Skeletal muscle tissue (tissue), 4 donors: ENCODE measurements around the gene BRF1. TPM values are rescaled to one million over a fixed set of nuclear protein-coding genes. Genes with fewer than 3 reads are reported as not detected.
A peak's percentile ranks its signal among the peaks of the same experiment; 100 is the strongest.

Experiments used
- H3K27ac ChIP-seq: one replicate; pipeline ENCODE4 v1.7.0; 2013; ENCODE audit warnings: mild to moderate bottlenecking, low read depth, low read length, inconsistent platforms
- H3K27me3 ChIP-seq, 3 donors: one replicate each; pipeline ENCODE4 v1.7.0; 2013; ENCODE audit warnings: low read length in 3 of 3; ENCODE audit not compliant: control insufficient read depth in 3 of 3, insufficient read depth in 3 of 3
- H3K36me3 ChIP-seq, 3 donors: one replicate each; pipeline ENCODE4 v1.7.0; 2013; ENCODE audit warnings: low read length in 3 of 3; ENCODE audit not compliant: control insufficient read depth in 3 of 3, insufficient read depth in 3 of 3
- H3K4me1 ChIP-seq, 3 donors: one replicate each; pipeline ENCODE4 v1.7.0; 2013; ENCODE audit warnings: low read length in 3 of 3, mild to moderate bottlenecking in 3 of 3; ENCODE audit not compliant: control insufficient read depth in 3 of 3, insufficient read depth in 3 of 3
- H3K4me3 ChIP-seq, 3 donors: one replicate each; pipeline ENCODE4 v1.7.0; 2013; ENCODE audit warnings: low read length in 3 of 3
- H3K9ac ChIP-seq, 3 donors: one replicate each; pipeline ENCODE4 v1.7.0; 2013; ENCODE audit warnings: low read length in 3 of 3, mild to moderate bottlenecking in 3 of 3, moderate library complexity in 2 of 3, low read depth in 1 of 3
- H3K9me3 ChIP-seq, 3 donors: one replicate each; pipeline ENCODE4 v1.7.0; 2013; ENCODE audit warnings: low read length in 3 of 3; ENCODE audit not compliant: control insufficient read depth in 3 of 3
- total RNA-seq: library from RNA; depleted of rRNA; stranded (reverse); fragments of >200 nt; gene quantifications from one replicate; pipeline ENCODE4 v1.2.3, GENCODE V29; 2014
- donor health status: Osteomylitis.

Gene BRF1
- total RNA-seq, 1 donor from 2014 or later: 38.1 TPM

GRCh38 chr14:105173145-105173544 is 127.7 kb downstream of the BRF1 start:
- Histone ChIP-seq H3K4me1 (peaks cover 42 to 62% (median 60%) of the 10 kb centered on the region in 3 donors), H3K9ac (no peak overlapping the region), H3K36me3 (no peaks in the 10 kb centered on the region)

GRCh38 chr14:105172476-105172875 is 128.3 kb downstream of the BRF1 start:
- no peaks in the 10 kb centered on the region for H3K36me3 ChIP-seq
- H3K27me3 ChIP-seq: peaks cover 0 to 5% (median 3%) of the 10 kb centered on the region in 3 donors
- H3K27ac ChIP-seq: no peak overlapping the region
- peaks cover 41 to 56% (median 55%) of the 10 kb centered on the region in 3 donors for H3K4me1 ChIP-seq
- H3K4me3 ChIP-seq: no peak overlapping the region
- H3K9ac ChIP-seq: no peak overlapping the region
- no peaks in the 10 kb centered on the region for H3K9me3 ChIP-seq

More at GRCh38 chr14:105173145-105173544, 127.7 kb downstream of the BRF1 start:
- no peak overlapping the region for H3K4me3 ChIP-seq
- H3K27ac ChIP-seq: no peak overlapping the region
- H3K27me3 ChIP-seq: peaks cover 0 to 5% (median 3%) of the 10 kb centered on the region in 3 donors
- H3K9me3 ChIP-seq: no peaks in the 10 kb centered on the region

- peaks cover 4 to 5% (median 5%) of the 10 kb centered on the region in 3 donors for H3K27me3 ChIP-seq
- H3K27ac ChIP-seq: peak overlapping the region; percentile 66
- peak overlapping the region in 2 of 3 donors; percentile 7 to 52 for H3K4me3 ChIP-seq
Observed at GRCh38 chr14:105171004-105171673, 129.7 kb downstream of the BRF1 start.

GRCh38 chr14:105169776-105170655 is 130.8 kb downstream of the BRF1 start:
- Histone ChIP-seq H3K36me3 (no peaks in the 10 kb centered on the region), H3K27me3 (peaks cover 4 to 7% (median 5%) of the 10 kb centered on the region in 3 donors), H3K4me1 (peaks cover 43 to 57% (median 53%) of the 10 kb centered on the region in 3 donors), H3K9me3 (no peaks in the 10 kb centered on the region), H3K9ac (peak overlapping the region in 1 of 3 donors; percentile 79), H3K4me3 (peak overlapping the region in 2 of 3 donors; percentile 7 to 52), H3K27ac (peak overlapping the region; percentile 66)

More at GRCh38 chr14:105171004-105171673, 129.7 kb downstream of the BRF1 start:
- Histone ChIP-seq H3K36me3 (no peaks in the 10 kb centered on the region), H3K4me1 (peaks cover 37 to 53% (median 53%) of the 10 kb centered on the region in 3 donors), H3K9me3 (no peaks in the 10 kb centered on the region), H3K9ac (peak overlapping the region in 2 of 3 donors; percentile 65 to 79)

- H3K4me1 ChIP-seq: peaks cover 53 to 62% (median 58%) of the 10 kb centered on the region in 3 donors
- no peaks in the 10 kb centered on the region for H3K9me3 ChIP-seq
- no peak overlapping the region for H3K9ac ChIP-seq
- peak overlapping the region; percentile 66 for H3K27ac ChIP-seq
- H3K4me3 ChIP-seq: peak overlapping the region in 1 of 3 donors; percentile 32
- peaks cover 4 to 7% (median 5%) of the 10 kb centered on the region in 3 donors for H3K27me3 ChIP-seq
- H3K36me3 ChIP-seq: no peaks in the 10 kb centered on the region
Observed at GRCh38 chr14:105168979-105169507, 131.8 kb downstream of the BRF1 start.

GRCh38 chr14:105168496-105168978 is 132.3 kb downstream of the BRF1 start, which contains the start of gene JAG2:
Gene JAG2, minus strand, starts transcription at chr14:105168776. Its CDS starts 356 bp downstream, at chr14:105168420.
- H3K9ac ChIP-seq: peak within 1 kb of the TSS in 2 of 3 donors; percentile 23 to 78
- peaks cover 58 to 67% (median 63%) of the 10 kb centered on the region in 3 donors for H3K4me1 ChIP-seq
- H3K9me3 ChIP-seq: no peaks in the 10 kb centered on the region

GRCh38 chr14:105168093-105168420 is 132.7 kb downstream of the BRF1 start:
- Histone ChIP-seq H3K27me3 (peaks cover 4 to 7% (median 5%) of the 10 kb centered on the region in 3 donors), H3K9me3 (no peaks in the 10 kb centered on the region), H3K9ac (peak overlapping the region in 2 of 3 donors; percentile 23 to 78), H3K27ac (peak overlapping the region; percentile 60), H3K4me3 (peak overlapping the region in 2 of 3 donors; percentile 69 to 76), H3K4me1 (peaks cover 62 to 72% (median 68%) of the 10 kb centered on the region in 3 donors), H3K36me3 (no peaks in the 10 kb centered on the region)

More at GRCh38 chr14:105168496-105168978, 132.3 kb downstream of the BRF1 start, which contains the start of gene JAG2:
- Histone ChIP-seq H3K36me3 (no peaks in the 10 kb centered on the region), H3K27ac (peak within 1 kb of the TSS; percentile 66), H3K4me3 (peak within 1 kb of the TSS in 2 of 3 donors; percentile 69 to 76), H3K27me3 (peaks cover 4 to 7% (median 5%) of the 10 kb centered on the region in 3 donors)

- H3K27me3 ChIP-seq: peaks cover 5 to 7% (median 5%) of the 10 kb centered on the region in 3 donors
- H3K27ac ChIP-seq: peak overlapping the region; percentile 70
- no peaks in the 10 kb centered on the region for H3K36me3 ChIP-seq
- peak overlapping the region; percentile 23 to 78 (median 57) for H3K9ac ChIP-seq
- H3K4me1 ChIP-seq: peaks cover 68 to 78% (median 73%) of the 10 kb centered on the region in 3 donors
- peak overlapping the region in 2 of 3 donors; percentile 69 to 76 for H3K4me3 ChIP-seq
- H3K9me3 ChIP-seq: no peaks in the 10 kb centered on the region
Observed at GRCh38 chr14:105167303-105168092, 133.3 kb downstream of the BRF1 start.
